Measurements from ENCODE around the gene PIRT.

The PIRT gene

GRCh38 chr17:10790491-10791401, 47.1 kb downstream of the PIRT start:
- no peak overlapping the region for H3K4me3 ChIP-seq (ENCODE audit: low read depth, low read length)
- DNase-seq (ENCODE audit: low read depth) = no peak
- TF ChIP-seq CTCF (IDR thresholded peaks at IDR 0.05; ENCODE audit: low read depth, low read length, missing control alignments) = no peak

- no peak overlapping the region for H3K4me3 ChIP-seq (ENCODE audit: low read depth, low read length)
- no peak for DNase-seq (ENCODE audit: low read depth)
- no peak for TF ChIP-seq CTCF (IDR thresholded peaks at IDR 0.05; ENCODE audit: low read depth, low read length, missing control alignments)
These were observed 48.1 kb downstream of the PIRT start for GRCh38 chr17:10789694-10790271.

- H3K4me3 ChIP-seq (ENCODE audit: low read depth, low read length) = no peak overlapping the region
- DNase-seq (ENCODE audit: low read depth) = no peak
- TF ChIP-seq CTCF (IDR thresholded peaks at IDR 0.05; ENCODE audit: low read depth, low read length, missing control alignments) = no peak
These were observed 50.4 kb downstream of the PIRT start for GRCh38 chr17:10787306-10788045.

- no peak for TF ChIP-seq CTCF (IDR thresholded peaks at IDR 0.05; ENCODE audit: low read depth, low read length, missing control alignments)
- no peak for DNase-seq (ENCODE audit: low read depth)
- no peak overlapping the region for H3K4me3 ChIP-seq (ENCODE audit: low read depth, low read length)
These were observed 52.6 kb downstream of the PIRT start for GRCh38 chr17:10785295-10785694.

- no peak for TF ChIP-seq CTCF (IDR thresholded peaks at IDR 0.05; ENCODE audit: low read depth, low read length, missing control alignments)
- no peak for DNase-seq (ENCODE audit: low read depth)
- no peak overlapping the region for H3K4me3 ChIP-seq (ENCODE audit: low read depth, low read length)
These were observed 58.3 kb downstream of the PIRT start for GRCh38 chr17:10779609-10780008.

GRCh38 chr17:10777890-10778289, 60.0 kb downstream of the PIRT start:
- no peak overlapping the region for H3K4me3 ChIP-seq (ENCODE audit: low read depth, low read length)
- no peak for TF ChIP-seq CTCF (IDR thresholded peaks at IDR 0.05; ENCODE audit: low read depth, low read length, missing control alignments)
- DNase-seq (ENCODE audit: low read depth) = no peak

Measured in GM12864 (cell line).